Neural cell (in vitro differentiated cells): ENCODE measurements around the gene XPR1.

Experiments used
- CTCF ChIP-seq: fragments of 450-650 bp; IDR thresholded peaks from 2 replicates; pipeline ENCODE4 v1.5.1; 2014; ENCODE audit warnings: antibody characterized with exemption, mild to moderate bottlenecking, moderate library complexity; ENCODE audit not compliant: poor library complexity, severe bottlenecking
- EP300 ChIP-seq: fragments of 450-650 bp; conservative IDR thresholded peaks from 2 replicates; pipeline ENCODE4 v1.6.1; 2014; ENCODE audit warnings: antibody characterized with exemption, mild to moderate bottlenecking, moderate library complexity; ENCODE audit not compliant: poor library complexity, severe bottlenecking
- EZH2 ChIP-seq: fragments of 200-600, 300-800 bp; shearing (Covaris generic), sonication (generic); IDR thresholded peaks from 2 replicates; pipeline ENCODE4 v1.6.1; 2014; ENCODE audit warnings: antibody characterized with exemption, low read length, borderline replicate concordance, mild to moderate bottlenecking; ENCODE audit not compliant: insufficient read depth, poor library complexity, severe bottlenecking
- MXI1 ChIP-seq: fragments of 450-650 bp; conservative IDR thresholded peaks from 2 replicates; pipeline ENCODE4 v1.6.1; 2014; ENCODE audit warnings: antibody characterized with exemption, mild to moderate bottlenecking; ENCODE audit not compliant: poor library complexity, severe bottlenecking
- POLR2AphosphoS5 ChIP-seq: IDR thresholded peaks from 2 replicates; pipeline ENCODE4 v1.6.1; 2012
- RAD21 ChIP-seq: fragments of 450-650 bp; conservative IDR thresholded peaks from 2 replicates; pipeline ENCODE4 v1.6.1; 2014; ENCODE audit warnings: antibody characterized with exemption, mild to moderate bottlenecking, moderate library complexity
- REST ChIP-seq: IDR thresholded peaks from 2 replicates; pipeline ENCODE4 v1.6.1; 2012; ENCODE audit warnings: borderline replicate concordance
- SMC3 ChIP-seq: fragments of 450-650 bp; conservative IDR thresholded peaks from 2 replicates; pipeline ENCODE4 v1.6.1; 2014; ENCODE audit warnings: antibody characterized with exemption, mild to moderate bottlenecking, moderate library complexity; ENCODE audit not compliant: poor library complexity
- TAF1 ChIP-seq: IDR thresholded peaks from 2 replicates; pipeline ENCODE4 v1.6.1; 2012; ENCODE audit warnings: low read depth

GRCh38 chr1:180742663-180743062 lies 110.8 kb downstream of the XPR1 start:
- TF ChIP-seq TAF1 (no peak), CTCF (no peak), POLR2AphosphoS5 (no peak), SMC3 (no peak), REST (no peak), EP300 (no peak), RAD21 (no peak), EZH2 (no peak), MXI1 (no peak)
